Renal pelvis (tissue), 4 donors: ENCODE results near the gene IFNLR1. TPM values are rescaled to one million over a fixed set of nuclear protein-coding genes. Genes with fewer than 3 reads are reported as not detected.
A peak's percentile ranks its signal among the peaks of the same experiment; 100 is the strongest.

ENCODE experiments used
- DNase-seq: peaks from one replicate; pipeline ENCODE4 v3.0.0-alpha.2; 2013
- polyA plus RNA-seq, 3 donors: library from polyadenylated mRNA; unstranded; fragments of 120-200 nt; gene quantifications; one replicate each; pipeline ENCODE4 v1.2.1, GENCODE V29; 2013; ENCODE audit not compliant: insufficient read length in 3 of 3

The IFNLR1 gene
- polyA plus RNA-seq, 3 donors: 5.1 to 6.1 (median 5.8) TPM

DNA sequence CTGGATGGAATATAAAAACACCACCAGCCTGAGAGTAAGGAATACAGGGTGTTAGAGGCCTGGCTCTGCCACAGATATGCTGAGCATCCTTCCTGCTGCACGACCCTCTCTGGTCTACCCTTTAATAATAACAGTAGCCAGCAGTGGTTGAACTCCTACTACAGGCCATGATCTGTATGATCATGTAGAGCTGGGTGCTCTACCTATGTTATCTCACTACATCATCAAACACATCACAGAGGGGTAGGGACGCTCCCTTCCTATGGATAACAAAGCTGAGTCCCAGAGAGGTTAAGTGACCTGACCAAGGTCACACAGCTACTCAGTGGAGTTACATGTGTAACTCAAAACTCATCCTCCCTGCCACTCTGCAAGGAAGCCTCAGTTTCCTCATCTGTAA, 62.1 kb downstream of the IFNLR1 start:
- DNase-seq: no peak

DNA sequence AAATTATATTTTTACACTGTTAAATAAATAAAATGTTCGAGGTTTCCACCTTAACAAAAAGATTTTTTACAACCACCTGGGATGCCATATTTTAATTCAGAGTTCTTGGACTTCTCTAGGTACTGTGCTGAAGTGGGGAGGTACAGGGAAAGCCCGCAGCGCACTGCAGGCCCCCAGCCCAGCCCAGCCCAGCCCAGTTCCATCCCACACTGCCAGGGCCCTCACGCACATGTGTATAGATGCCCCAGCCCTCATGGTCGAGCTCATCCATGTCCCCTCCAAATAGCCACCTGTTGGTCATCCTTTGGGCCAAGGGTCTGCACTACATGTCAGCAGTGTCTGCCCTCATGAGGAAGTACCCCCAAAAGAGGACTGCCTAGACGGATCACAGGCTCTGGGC, 63.5 kb downstream of the IFNLR1 start:
- no peak for DNase-seq

DNA sequence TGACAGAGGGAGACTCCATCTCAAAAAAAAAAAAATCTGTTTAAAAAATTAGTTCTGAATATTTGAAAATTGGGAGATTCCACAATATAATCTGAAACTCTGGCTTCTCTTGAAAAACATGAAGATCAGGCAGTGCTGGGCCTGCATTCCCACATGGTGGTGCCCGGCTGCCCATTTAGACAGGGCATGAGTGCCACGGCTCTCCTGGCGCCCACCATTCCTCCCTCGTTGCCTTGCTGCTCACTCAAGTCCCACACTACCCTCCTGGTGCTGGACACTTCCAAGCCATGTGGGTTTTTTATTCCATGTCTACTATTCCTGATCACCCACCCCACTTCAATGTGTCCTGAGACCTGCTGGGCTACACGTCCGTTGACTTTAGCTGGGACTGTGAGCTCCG, 64.3 kb downstream of the IFNLR1 start:
- DNase-seq: no peak

DNA sequence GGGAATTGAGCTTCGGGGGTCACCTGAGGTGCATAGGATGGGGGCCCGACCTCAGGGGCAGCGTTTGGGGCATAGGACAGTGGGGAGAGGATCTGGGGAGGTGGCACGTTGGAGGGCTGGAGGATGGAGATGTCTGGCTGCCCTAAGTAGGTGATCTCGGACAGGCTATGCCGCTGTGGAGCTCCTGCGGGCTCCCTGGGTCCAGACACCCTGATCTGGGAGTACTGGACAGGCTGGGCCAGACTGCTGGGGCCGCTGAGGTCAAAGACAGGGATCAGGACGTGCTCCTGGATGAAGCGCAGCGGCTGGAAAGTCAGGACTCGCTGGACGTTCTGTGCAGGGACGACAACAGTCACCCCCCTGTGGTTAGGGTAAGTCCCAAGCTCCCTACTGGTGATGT, 65.7 kb downstream of the IFNLR1 start:
- DNase-seq: no peak

DNA sequence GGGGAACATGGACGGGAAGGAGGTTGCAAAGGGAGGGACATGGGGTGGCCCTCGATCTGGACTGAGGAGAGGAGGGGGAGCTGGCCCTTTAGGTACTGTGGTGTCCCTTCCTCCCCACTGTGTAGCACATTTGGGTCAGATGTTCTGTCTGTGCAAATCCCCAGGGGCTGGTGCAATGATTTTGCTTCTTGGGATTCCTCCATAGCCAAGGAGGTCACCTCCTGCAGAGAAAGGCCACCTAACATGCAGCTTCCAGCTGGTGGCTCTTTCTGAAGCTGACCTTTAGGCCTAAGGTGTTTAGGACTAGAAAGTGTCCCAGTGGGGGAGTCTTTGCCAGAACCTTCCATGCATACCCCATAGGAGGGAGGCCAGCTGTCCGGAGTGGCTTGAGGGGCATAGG, 66.1 kb downstream of the IFNLR1 start:
- DNase-seq: no peak

DNA sequence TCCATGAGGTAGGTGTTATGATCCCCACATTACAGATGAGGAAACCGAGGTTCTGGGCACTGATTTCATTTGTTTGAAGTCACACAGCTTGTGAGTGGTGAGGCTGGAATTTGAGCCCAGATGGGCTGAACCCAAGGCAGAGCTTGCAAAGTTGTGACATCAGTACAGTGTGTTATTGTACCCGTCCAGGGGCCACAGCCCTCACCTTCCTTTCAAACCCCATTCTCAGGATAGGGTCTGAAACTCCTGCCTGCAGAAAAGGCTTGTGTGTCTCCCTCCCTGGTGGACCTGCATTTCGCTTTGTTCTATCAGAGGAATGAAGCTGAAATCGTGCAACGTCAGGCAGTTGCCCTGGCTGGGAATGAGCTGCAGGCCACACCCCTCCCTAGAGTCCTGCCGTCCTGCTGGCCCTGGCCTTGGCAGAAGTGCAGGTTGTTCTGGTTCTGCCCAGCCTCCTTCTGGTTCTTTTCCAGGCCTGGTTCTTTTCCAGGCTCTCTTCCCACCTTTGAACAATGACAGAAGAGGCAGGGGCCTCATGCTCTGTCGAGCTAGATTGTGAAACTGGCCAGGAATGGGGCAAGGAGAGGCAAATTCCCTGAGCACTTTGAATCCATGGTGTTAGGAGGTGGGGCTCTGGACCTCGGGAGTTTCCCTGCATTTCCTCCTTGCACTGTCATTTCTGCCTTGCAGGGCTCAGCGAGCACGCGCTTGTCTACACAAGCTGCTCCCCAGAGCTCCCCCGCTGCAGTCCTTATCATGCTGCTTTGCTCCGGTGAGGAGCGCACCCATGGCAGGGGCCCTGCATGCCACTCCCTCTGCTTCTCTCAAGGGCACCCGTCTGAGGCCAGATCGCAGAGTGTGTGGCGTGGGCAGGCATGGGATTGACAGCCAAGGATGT, 67.0 kb downstream of the IFNLR1 start:
- DNase-seq: no peak

DNA sequence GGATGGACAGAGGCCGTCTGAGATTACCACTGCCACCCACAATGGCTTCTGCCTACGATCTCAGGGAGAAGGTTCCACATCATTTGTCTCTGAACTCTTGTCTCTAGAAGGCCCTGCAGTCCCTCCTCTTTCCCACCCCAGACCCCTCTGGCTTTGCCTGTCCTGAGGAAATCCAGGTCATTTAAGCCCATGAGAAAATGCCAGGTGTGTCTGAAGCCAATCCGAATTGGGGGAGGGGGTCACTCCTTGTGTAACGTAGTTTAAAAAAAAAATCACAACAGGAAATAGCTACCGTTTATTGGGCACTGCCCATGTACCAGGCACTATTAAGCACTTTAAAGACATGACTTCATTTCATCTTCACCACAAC, 67.6 kb downstream of the IFNLR1 start:
- DNase-seq: no peak

DNA sequence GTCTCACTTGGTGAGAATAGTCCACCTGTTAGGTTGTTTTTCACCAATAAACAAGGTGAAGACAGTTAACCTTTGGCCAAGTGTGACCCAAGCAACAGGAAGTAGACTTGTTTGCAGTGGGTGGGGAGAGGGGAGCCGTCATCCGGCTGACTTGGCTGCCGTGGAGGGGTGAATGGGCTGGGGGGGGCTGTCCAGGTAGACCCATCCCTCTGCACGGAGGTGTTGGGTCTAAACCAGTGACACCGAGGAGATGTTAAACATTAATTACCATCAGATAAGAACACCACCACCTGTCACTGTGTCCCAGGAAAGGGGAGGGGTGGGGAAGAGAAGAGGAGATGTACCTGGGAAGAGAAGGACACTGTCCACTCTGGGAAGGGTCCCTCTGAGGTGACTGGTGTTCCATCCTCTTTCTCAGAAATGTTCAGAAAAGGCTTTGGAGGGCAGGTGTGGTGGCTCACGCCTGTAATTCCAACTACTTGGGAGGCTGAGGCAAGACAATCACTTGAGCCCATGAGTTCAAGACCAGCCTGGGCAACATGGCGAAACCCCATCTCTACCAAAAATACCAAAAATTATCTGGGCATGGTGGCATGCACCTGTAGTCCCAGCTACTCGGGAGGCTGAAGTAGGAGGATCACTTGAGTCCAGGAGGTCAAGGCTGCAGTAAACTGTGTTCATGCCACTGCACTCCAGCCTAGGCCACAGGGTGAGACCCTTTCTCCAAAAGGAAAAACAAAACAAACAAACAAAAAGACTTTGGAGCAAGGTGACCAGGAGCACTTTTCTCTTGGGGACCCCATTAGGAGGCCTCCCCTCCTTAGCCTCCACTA, 68.5 kb downstream of the IFNLR1 start:
- no peak for DNase-seq

DNA sequence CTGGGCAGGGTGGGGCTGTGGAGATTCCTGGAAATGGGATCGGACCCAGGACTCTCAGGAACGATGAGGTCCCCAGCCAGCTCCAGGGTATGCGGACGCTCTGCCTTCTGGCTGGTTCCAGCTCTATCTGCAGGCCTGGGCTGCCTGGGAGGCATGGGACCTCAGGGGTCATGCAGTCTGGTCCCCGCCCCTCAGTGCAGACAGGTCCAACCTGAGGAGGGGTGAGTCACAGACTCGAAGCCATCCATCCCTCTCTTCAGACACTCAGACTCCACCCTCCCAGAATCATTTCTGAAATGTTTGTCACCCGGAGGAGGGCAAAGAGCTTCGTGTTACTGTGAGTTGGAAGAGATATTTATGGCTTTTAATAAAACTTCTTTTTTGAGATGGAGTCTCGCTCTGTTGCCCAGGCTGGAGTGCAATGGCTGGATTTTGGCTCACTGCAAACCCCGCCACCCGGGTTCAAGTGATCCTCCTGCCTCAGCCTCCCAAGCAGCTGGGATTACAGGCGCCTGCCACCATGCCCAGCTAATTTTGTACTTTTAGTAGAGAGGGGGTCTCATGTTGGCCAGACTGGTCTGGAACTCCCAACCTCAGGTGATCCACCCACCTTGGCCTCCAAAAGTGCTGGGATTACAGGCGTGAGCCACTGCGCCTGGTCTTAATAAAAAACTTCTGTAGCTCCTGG, 69.2 kb downstream of the IFNLR1 start:
- no peak for DNase-seq

DNA sequence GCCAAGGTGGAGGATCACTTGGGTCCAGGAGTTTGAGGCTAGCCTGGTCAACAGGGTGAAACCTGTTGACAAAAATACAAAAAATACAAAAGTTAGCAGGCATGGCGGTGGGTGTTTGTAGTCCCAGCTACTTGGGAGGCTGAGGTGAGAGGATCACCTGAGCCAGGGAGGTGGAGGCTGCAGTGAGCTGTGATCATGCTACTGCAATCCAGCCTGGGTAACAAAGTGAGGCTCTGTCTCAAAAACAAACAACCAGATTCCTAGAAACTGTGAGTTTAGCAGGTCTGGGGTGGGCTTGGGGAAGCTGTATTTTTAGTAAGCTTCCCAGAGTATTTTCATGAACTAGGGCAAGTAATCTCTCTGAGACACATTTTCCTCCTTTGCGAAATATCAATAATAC, 70.0 kb downstream of the IFNLR1 start:
- DNase-seq: no peak

DNA sequence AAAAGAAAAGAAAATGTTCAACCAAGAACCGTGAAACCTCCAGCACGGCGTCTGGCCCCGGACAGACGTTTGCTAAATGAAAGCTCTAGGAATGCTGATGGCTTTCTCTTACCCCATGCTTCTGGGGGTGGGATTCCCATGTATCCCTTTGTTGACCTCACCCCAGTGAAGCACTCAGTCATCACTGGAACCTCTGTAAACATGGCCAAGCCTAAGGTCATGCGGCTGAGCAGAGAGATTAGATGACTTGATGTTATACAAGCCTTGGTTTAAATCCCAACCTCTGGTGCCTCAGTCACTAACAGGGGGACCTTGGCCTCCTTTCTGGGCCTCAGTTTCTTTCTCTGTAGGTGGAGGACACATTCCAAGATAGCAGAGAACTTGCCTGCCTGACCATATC, 72.3 kb downstream of the IFNLR1 start:
- no peak for DNase-seq

DNA sequence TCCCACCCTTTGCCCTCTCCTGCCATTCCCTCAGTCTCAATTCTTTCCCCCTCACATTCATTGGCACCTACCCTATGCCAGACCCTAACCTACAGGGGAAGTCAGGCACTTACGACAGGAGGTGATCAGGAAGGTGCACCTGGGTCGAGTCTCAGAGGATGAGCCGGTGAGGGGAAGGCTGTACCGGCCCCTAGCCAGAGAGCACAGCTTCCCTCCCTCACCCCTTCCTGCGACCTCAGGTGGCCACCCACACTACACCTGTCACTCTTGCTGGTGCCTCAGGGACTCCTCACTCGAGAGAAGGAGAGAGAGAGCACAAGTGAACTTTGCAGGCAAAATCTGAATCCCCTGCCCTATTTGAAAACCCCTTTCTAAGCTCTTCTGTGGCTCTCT, 73.5 kb downstream of the IFNLR1 start:
- DNase-seq: no peak

DNA sequence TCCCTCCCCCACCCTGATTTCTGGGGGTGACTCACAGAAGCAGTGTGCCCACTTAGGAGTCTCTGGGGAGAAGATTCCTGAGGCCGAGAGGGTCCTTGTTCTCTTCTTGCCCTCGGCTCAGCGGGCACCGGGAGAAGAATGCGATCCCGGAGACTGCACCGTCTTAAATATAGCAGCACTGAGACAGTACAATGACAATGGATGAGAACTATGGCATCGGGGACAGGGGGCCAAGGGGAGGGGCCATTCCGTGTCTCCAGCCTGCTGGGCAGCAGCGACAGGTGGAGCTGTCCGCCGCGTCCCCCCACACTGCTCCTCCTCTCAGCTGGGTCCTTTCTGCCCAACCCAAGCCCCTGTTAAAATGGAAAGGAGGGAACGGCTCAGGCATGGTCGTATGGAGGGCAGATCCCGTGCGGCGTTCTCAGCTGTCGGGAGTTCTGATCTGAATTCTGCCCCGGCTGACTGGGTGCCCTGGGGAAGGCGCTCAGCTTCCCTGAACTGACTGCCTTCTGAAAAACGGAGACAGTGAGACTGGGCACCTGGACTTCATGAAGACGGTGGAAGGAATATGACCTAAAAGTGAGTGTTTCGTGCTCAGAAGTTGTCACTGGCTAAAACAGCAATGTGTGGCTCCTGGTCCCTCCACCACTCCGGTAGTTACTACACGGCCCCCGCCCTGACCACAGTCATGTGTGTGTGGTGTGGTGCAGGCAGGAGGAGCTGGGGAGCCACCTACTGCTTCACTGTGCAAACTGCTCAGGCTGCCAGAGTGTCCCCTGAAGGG, 74.9 kb downstream of the IFNLR1 start, which contains the start of gene MYOM3:
Gene MYOM3 (minus strand): TSS at position 140 of the 784 bp plus-strand sequence. CDS start 3,499 bp downstream, outside the sequence.
- DNase-seq: peak; percentile 65

DNA sequence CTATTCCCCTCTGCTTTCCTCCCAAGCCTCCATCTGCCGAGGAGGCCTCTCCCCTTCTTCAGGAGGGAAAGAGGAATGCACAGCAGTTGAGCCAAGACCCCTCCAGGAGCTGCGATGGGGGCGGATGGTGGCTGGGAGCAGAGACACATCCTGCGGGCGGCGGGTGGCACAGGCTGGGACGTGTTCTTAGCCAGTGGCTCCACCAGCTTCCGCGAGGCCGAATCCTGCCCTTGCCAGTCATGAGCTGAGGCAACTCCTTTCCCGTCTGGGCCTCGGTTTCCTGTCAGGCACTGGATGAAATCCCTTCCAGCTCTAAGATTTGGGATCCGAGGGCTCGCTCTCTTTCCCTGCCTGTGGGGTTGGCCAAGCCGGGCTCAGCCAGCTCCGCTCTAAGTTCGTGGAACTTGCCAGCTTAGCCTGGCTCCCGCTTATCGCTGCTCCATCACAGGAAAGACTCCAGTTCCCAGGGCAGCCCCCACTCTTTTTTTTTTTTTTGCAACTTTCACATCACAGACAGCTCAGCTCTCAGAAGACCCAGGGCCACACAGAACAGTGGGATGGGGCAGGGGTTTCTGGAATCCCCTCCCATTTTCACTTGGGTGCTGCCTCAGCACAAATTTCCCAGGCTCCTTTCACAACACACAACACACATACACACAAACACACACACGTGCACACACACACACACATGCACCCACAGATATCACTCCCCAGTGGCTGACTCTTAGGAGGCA, 75.7 kb downstream of the IFNLR1 start:
- DNase-seq: no peak

DNA sequence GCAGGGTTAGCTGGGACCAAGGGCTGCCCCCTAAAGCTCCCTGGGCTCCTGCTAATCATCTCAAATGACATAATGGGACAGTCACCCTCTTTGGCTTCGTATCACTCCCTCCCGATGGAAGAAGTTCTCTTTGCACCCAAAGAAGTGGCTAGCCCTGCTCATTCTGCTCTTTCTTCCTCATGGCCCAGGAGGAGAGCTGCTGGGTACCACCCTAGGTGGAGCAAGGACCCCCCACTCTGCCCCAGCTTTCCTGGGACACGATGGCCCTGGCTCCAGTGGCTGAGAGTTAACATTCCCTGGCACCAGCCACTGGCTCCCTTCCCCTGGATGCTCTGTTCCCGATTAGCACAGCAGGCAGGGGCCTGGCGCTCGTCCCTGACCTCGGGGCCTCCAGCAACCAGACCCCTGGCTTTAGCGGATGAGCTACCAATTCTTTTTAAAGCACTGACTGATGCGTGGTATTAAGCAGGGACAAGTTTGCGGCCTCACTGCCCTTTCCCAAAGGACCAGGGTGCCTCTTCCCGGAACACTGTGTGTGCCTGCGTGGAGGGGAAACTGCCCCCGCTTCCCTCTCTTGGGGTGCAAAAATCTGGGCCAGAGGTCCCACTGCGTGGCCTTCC, 76.3 kb downstream of the IFNLR1 start:
- no peak for DNase-seq

DNA sequence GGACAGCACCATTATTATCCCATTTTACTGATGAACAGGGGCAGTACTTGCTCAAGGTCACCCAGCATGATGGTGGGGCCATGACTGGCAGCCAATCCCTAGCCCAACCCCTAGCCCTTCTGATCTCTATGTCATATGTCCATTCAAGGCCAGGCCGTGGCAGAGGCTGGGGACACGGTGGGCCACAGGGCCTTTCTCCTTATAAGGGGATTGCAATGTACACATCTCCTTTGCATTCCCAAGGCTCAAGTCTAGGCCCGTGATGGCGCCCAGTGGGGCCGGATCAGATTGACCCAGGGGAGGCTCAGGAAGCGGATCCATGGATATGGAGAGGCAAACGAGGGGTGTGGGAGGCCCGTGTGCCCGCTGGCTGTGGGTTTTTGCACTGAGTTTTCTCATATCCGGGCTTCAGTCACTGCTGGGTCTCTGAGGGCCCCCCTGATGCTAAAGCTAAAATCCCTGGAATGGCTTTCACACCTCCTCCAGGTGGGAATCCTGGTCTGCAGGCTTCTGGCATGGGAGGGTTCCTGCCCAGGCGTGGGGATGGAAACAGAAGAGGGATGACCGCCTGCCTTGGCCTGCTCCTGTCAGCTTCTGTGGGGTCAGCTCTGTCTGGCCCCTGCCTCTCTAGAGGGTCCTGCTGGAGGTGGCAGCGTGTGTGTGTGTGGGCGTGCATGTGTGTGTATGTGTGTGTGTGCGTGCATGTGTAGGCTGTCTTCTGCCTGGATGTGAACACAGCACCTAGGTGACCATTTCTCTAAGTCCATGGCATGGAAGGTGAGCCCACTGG, 77.2 kb downstream of the IFNLR1 start:
- no peak for DNase-seq

DNA sequence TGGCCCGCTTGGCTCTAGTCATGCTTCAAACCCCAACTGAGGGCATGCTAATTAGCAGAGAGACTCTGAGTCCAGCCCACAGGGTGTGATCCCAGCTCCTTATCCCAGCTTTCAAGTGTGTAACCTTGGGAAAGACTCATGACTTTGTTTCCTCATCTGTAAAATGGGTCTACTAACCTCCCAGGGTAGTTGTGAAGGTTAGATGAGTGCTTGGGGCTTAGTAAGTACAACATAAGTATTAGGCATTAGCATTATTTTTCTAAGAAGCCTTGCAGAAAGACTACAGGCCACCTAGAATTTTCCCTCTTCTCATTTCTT, 78.0 kb downstream of the IFNLR1 start:
- no peak for DNase-seq

DNA sequence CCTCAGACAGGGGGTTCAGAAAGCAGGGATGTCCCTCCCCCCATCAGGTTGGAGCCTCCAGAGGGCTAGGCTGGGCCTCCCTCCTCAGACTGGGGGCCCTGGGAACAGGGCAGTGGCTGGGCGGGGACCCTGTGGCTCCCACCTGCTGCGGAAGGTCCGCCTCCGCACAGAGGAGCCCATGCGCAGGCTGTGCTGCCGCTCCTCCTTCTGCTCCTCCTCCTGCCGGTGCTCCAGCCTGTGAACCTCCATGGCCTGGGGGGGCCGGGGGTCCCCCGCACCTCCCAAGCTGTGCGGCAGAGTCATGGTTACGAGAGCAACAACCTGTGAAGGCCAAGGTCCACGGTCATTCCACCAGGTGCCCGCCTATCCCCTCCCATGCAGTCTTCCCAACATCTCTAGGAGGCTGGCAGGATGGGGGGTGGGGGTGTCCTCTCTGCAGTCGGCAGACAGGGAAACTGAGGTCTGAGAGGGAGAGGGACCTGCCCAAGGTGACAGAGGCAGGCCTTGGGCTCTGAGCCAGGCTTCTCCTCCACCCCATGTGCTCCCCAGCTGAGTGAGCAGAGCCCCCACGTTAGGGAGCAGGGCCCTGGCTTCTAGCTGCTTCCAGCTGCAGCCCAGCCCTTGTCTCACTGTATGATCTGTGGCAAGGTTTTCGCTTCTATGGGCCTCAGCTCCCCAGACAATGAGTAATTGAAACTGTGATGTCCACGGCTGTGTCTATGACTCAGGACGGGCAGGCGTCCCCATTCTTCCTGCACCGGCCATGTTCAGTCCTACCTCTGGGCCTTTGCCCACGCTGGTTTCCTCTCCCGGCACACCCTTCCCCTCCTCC, 78.5 kb downstream of the IFNLR1 start:
- no peak for DNase-seq
